Measurements from ENCODE around the gene NCOA5. TPM values are rescaled to one million over a fixed set of nuclear protein-coding genes. Genes with fewer than 3 reads are reported as not detected.

Gene NCOA5
- total and polyA plus RNA-seq, 8 donors, result 20.6 to 55.0 (median 49.3) TPM

GRCh38 chr20:46121184-46121930 lies 31.6 kb upstream of the NCOA5 start:
- Histone ChIP-seq H3K9me3 (no peaks in the 10 kb centered on the region), H3K27ac (peak overlapping the region in 1 of 2 donors; percentile 20), H3K27me3 (no peaks in the 10 kb centered on the region), H3K4me3 (no peak overlapping the region), H3K36me3 (peaks cover 0 to 43% of the 10 kb centered on the region in 2 donors), H3K4me1 (peaks cover 16 to 56% of the 10 kb centered on the region in 2 donors)
- no peak for DNase-seq
- intact Hi-C loops (cut with DNase I), result no loop called here
- no peak for ATAC-seq
- TF ChIP-seq CTCF (IDR thresholded peaks at IDR 0.05), result no peak

GRCh38 chr20:46120136-46120535 lies 30.4 kb upstream of the NCOA5 start:
- H3K27me3 ChIP-seq, result no peaks in the 10 kb centered on the region
- peak overlapping the region in 1 of 2 donors; percentile 69 for H3K4me3 ChIP-seq
- TF ChIP-seq CTCF (IDR thresholded peaks at IDR 0.05), result no peak
- DNase-seq (no peak), ATAC-seq (no peak)
- intact Hi-C loops (cut with DNase I), result no loop called here
- H3K4me1 ChIP-seq, result peaks cover 16 to 56% of the 10 kb centered on the region in 2 donors
- H3K9me3 ChIP-seq, result no peaks in the 10 kb centered on the region
- H3K36me3 ChIP-seq, result peaks cover 0 to 31% of the 10 kb centered on the region in 2 donors
- H3K27ac ChIP-seq, result no peak overlapping the region

GRCh38 chr20:46119547-46119946 lies 29.8 kb upstream of the NCOA5 start:
- Histone ChIP-seq H3K4me3 (peak overlapping the region in 1 of 2 donors; percentile 69), H3K4me1 (peaks cover 16 to 56% of the 10 kb centered on the region in 2 donors)
- intact Hi-C loops (cut with DNase I), result no loop called here

GRCh38 chr20:46119028-46119546 lies 29.3 kb upstream of the NCOA5 start:
- peak; percentile 17 for ATAC-seq
- H3K27ac ChIP-seq, result peak overlapping the region; percentile 80 to 86
- TF ChIP-seq CTCF (IDR thresholded peaks at IDR 0.05), result no peak
- H3K9me3 ChIP-seq, result no peaks in the 10 kb centered on the region
- peaks cover 0 to 22% of the 10 kb centered on the region in 2 donors for H3K36me3 ChIP-seq
- no peaks in the 10 kb centered on the region for H3K27me3 ChIP-seq
- H3K4me1 ChIP-seq, result peaks cover 16 to 56% of the 10 kb centered on the region in 2 donors
- intact Hi-C loops (cut with DNase I), result no loop called here
- H3K4me3 ChIP-seq, result peak overlapping the region in 1 of 2 donors; percentile 69
- no peak for DNase-seq

More at GRCh38 chr20:46119547-46119946, 29.8 kb upstream of the NCOA5 start:
- no peaks in the 10 kb centered on the region for H3K9me3 ChIP-seq
- ATAC-seq, result no peak
- no peak for TF ChIP-seq CTCF (IDR thresholded peaks at IDR 0.05)
- DNase-seq, result no peak
- H3K36me3 ChIP-seq, result peaks cover 0 to 26% of the 10 kb centered on the region in 2 donors
- H3K27ac ChIP-seq, result peak overlapping the region in 1 of 2 donors; percentile 86
- no peaks in the 10 kb centered on the region for H3K27me3 ChIP-seq

- no peaks in the 10 kb centered on the region for H3K27me3 ChIP-seq
- peaks cover 16 to 56% of the 10 kb centered on the region in 2 donors for H3K4me1 ChIP-seq
- peaks cover 0 to 17% of the 10 kb centered on the region in 2 donors for H3K36me3 ChIP-seq
- peak overlapping the region; percentile 48 to 69 for H3K4me3 ChIP-seq
- intact Hi-C loops (cut with DNase I), result no loop called here
- H3K9me3 ChIP-seq, result no peaks in the 10 kb centered on the region
- ATAC-seq, result peak; percentile 74
- peak overlapping the region; percentile 80 to 86 for H3K27ac ChIP-seq
- peak in 2 of 4 donors; percentile 40 to 79 for DNase-seq
- TF ChIP-seq CTCF (IDR thresholded peaks at IDR 0.05), result no peak
Measured at GRCh38 chr20:46118481-46119020, 28.8 kb upstream of the NCOA5 start.
